ENCODE results near the gene CARMIL3.

CARMIL3 gene

GRCh38 chr14:24075485-24076301, 23.9 kb downstream of the CARMIL3 start:
- no peaks in the 10 kb centered on the region for H3K9me3 ChIP-seq (ENCODE audit: control insufficient read depth in 5 of 5, low read length in 5 of 5)
- peaks cover 16 to 39% (median 20%) of the 10 kb centered on the region in 5 donors for H3K27me3 ChIP-seq (ENCODE audit: control insufficient read depth in 5 of 5, insufficient read depth in 4 of 5, low read length in 5 of 5)
- H3K4me3 ChIP-seq (ENCODE audit: low read depth in 1 of 5, low read length in 5 of 5) = no peak overlapping the region
- H3K27ac ChIP-seq (ENCODE audit: low read depth, low read length) = no peak overlapping the region
- no peaks in the 10 kb centered on the region for H3K36me3 ChIP-seq (ENCODE audit: control insufficient read depth in 5 of 5, insufficient read depth in 5 of 5, low read length in 5 of 5)
- H3K4me1 ChIP-seq (ENCODE audit: control insufficient read depth in 5 of 5, insufficient read depth in 5 of 5, low read length in 5 of 5) = peaks cover 0 to 4% (median 1%) of the 10 kb centered on the region in 5 donors
- no peak overlapping the region for H3K9ac ChIP-seq (ENCODE audit: low read length in 5 of 5)

GRCh38 chr14:24076302-24076601, 24.4 kb downstream of the CARMIL3 start:
- H3K27ac ChIP-seq (ENCODE audit: low read depth, low read length) = no peak overlapping the region
- no peak overlapping the region for H3K4me3 ChIP-seq (ENCODE audit: low read depth in 1 of 5, low read length in 5 of 5)
- no peaks in the 10 kb centered on the region for H3K9me3 ChIP-seq (ENCODE audit: control insufficient read depth in 5 of 5, low read length in 5 of 5)
- H3K9ac ChIP-seq (ENCODE audit: low read length in 5 of 5) = no peak overlapping the region
- peaks cover 0 to 9% (median 6%) of the 10 kb centered on the region in 5 donors for H3K4me1 ChIP-seq (ENCODE audit: control insufficient read depth in 5 of 5, insufficient read depth in 5 of 5, low read length in 5 of 5)
- peaks cover 13 to 33% (median 19%) of the 10 kb centered on the region in 5 donors for H3K27me3 ChIP-seq (ENCODE audit: control insufficient read depth in 5 of 5, insufficient read depth in 4 of 5, low read length in 5 of 5)
- H3K36me3 ChIP-seq (ENCODE audit: control insufficient read depth in 5 of 5, insufficient read depth in 5 of 5, low read length in 5 of 5) = no peaks in the 10 kb centered on the region

GRCh38 chr14:24077086-24077485, 25.3 kb downstream of the CARMIL3 start:
- peaks cover 8 to 29% (median 15%) of the 10 kb centered on the region in 5 donors for H3K27me3 ChIP-seq (ENCODE audit: control insufficient read depth in 5 of 5, insufficient read depth in 4 of 5, low read length in 5 of 5)
- no peak overlapping the region for H3K9ac ChIP-seq (ENCODE audit: low read length in 5 of 5)
- no peaks in the 10 kb centered on the region for H3K36me3 ChIP-seq (ENCODE audit: control insufficient read depth in 5 of 5, insufficient read depth in 5 of 5, low read length in 5 of 5)
- no peak overlapping the region for H3K27ac ChIP-seq (ENCODE audit: low read depth, low read length)
- H3K4me1 ChIP-seq (ENCODE audit: control insufficient read depth in 5 of 5, insufficient read depth in 5 of 5, low read length in 5 of 5) = peaks cover 0 to 15% (median 13%) of the 10 kb centered on the region in 5 donors
- no peaks in the 10 kb centered on the region for H3K9me3 ChIP-seq (ENCODE audit: control insufficient read depth in 5 of 5, low read length in 5 of 5)
- no peak overlapping the region for H3K4me3 ChIP-seq (ENCODE audit: low read depth in 1 of 5, low read length in 5 of 5)

- Histone ChIP-seq H3K9ac (ENCODE audit: low read length in 5 of 5) (no peak overlapping the region), H3K27ac (ENCODE audit: low read depth, low read length) (no peak overlapping the region), H3K4me3 (ENCODE audit: low read depth in 1 of 5, low read length in 5 of 5) (no peak overlapping the region), H3K36me3 (ENCODE audit: control insufficient read depth in 5 of 5, insufficient read depth in 5 of 5, low read length in 5 of 5) (no peaks in the 10 kb centered on the region), H3K27me3 (ENCODE audit: control insufficient read depth in 5 of 5, insufficient read depth in 4 of 5, low read length in 5 of 5) (peaks cover 2 to 22% (median 4%) of the 10 kb centered on the region in 5 donors), H3K9me3 (ENCODE audit: control insufficient read depth in 5 of 5, low read length in 5 of 5) (no peaks in the 10 kb centered on the region), H3K4me1 (ENCODE audit: control insufficient read depth in 5 of 5, insufficient read depth in 5 of 5, low read length in 5 of 5) (peaks cover 0 to 15% (median 13%) of the 10 kb centered on the region in 5 donors)
These were observed 26.3 kb downstream of the CARMIL3 start for GRCh38 chr14:24078146-24078545.

- peaks cover 0 to 18% (median 3%) of the 10 kb centered on the region in 5 donors for H3K27me3 ChIP-seq (ENCODE audit: control insufficient read depth in 5 of 5, insufficient read depth in 4 of 5, low read length in 5 of 5)
- H3K36me3 ChIP-seq (ENCODE audit: control insufficient read depth in 5 of 5, insufficient read depth in 5 of 5, low read length in 5 of 5) = no peaks in the 10 kb centered on the region
- H3K4me3 ChIP-seq (ENCODE audit: low read depth in 1 of 5, low read length in 5 of 5) = no peak overlapping the region
- no peak overlapping the region for H3K9ac ChIP-seq (ENCODE audit: low read length in 5 of 5)
- no peaks in the 10 kb centered on the region for H3K9me3 ChIP-seq (ENCODE audit: control insufficient read depth in 5 of 5, low read length in 5 of 5)
- H3K27ac ChIP-seq (ENCODE audit: low read depth, low read length) = no peak overlapping the region
- peaks cover 0 to 15% (median 13%) of the 10 kb centered on the region in 5 donors for H3K4me1 ChIP-seq (ENCODE audit: control insufficient read depth in 5 of 5, insufficient read depth in 5 of 5, low read length in 5 of 5)
These were observed 27.8 kb downstream of the CARMIL3 start for GRCh38 chr14:24079491-24080141.

GRCh38 chr14:24080142-24080530, 28.3 kb downstream of the CARMIL3 start:
- H3K9me3 ChIP-seq (ENCODE audit: control insufficient read depth in 5 of 5, low read length in 5 of 5) = no peaks in the 10 kb centered on the region
- no peak overlapping the region for H3K4me3 ChIP-seq (ENCODE audit: low read depth in 1 of 5, low read length in 5 of 5)
- H3K36me3 ChIP-seq (ENCODE audit: control insufficient read depth in 5 of 5, insufficient read depth in 5 of 5, low read length in 5 of 5) = no peaks in the 10 kb centered on the region
- H3K9ac ChIP-seq (ENCODE audit: low read length in 5 of 5) = no peak overlapping the region
- no peak overlapping the region for H3K27ac ChIP-seq (ENCODE audit: low read depth, low read length)
- peaks cover 0 to 16% (median 3%) of the 10 kb centered on the region in 5 donors for H3K27me3 ChIP-seq (ENCODE audit: control insufficient read depth in 5 of 5, insufficient read depth in 4 of 5, low read length in 5 of 5)
- peaks cover 0 to 15% (median 13%) of the 10 kb centered on the region in 5 donors for H3K4me1 ChIP-seq (ENCODE audit: control insufficient read depth in 5 of 5, insufficient read depth in 5 of 5, low read length in 5 of 5)

- H3K9ac ChIP-seq (ENCODE audit: low read length in 5 of 5) = peak overlapping the region in 4 of 5 donors; percentile 21 to 64 (median 50)
- H3K27me3 ChIP-seq (ENCODE audit: control insufficient read depth in 5 of 5, insufficient read depth in 4 of 5, low read length in 5 of 5) = peaks cover 0 to 16% (median 3%) of the 10 kb centered on the region in 5 donors
These were observed 29.3 kb downstream of the CARMIL3 start for GRCh38 chr14:24080888-24081738.

GRCh38 chr14:24081739-24082211, 30.0 kb downstream of the CARMIL3 start:
- Histone ChIP-seq H3K27ac (ENCODE audit: low read depth, low read length) (no peak overlapping the region), H3K27me3 (ENCODE audit: control insufficient read depth in 5 of 5, insufficient read depth in 4 of 5, low read length in 5 of 5) (peaks cover 0 to 15% (median 3%) of the 10 kb centered on the region in 5 donors), H3K36me3 (ENCODE audit: control insufficient read depth in 5 of 5, insufficient read depth in 5 of 5, low read length in 5 of 5) (no peaks in the 10 kb centered on the region), H3K9me3 (ENCODE audit: control insufficient read depth in 5 of 5, low read length in 5 of 5) (no peaks in the 10 kb centered on the region), H3K4me3 (ENCODE audit: low read depth in 1 of 5, low read length in 5 of 5) (peak overlapping the region in 3 of 5 donors; percentile 63 to 76 (median 73)), H3K4me1 (ENCODE audit: control insufficient read depth in 5 of 5, insufficient read depth in 5 of 5, low read length in 5 of 5) (peaks cover 0 to 15% (median 13%) of the 10 kb centered on the region in 5 donors), H3K9ac (ENCODE audit: low read length in 5 of 5) (no peak overlapping the region)

More at GRCh38 chr14:24080888-24081738, 29.3 kb downstream of the CARMIL3 start:
- Histone ChIP-seq H3K4me3 (ENCODE audit: low read depth in 1 of 5, low read length in 5 of 5) (peak overlapping the region; percentile 63 to 76 (median 68)), H3K4me1 (ENCODE audit: control insufficient read depth in 5 of 5, insufficient read depth in 5 of 5, low read length in 5 of 5) (peaks cover 0 to 15% (median 13%) of the 10 kb centered on the region in 5 donors), H3K9me3 (ENCODE audit: control insufficient read depth in 5 of 5, low read length in 5 of 5) (no peaks in the 10 kb centered on the region), H3K36me3 (ENCODE audit: control insufficient read depth in 5 of 5, insufficient read depth in 5 of 5, low read length in 5 of 5) (no peaks in the 10 kb centered on the region), H3K27ac (ENCODE audit: low read depth, low read length) (no peak overlapping the region)

GRCh38 chr14:24082411-24083080, 30.7 kb downstream of the CARMIL3 start:
- H3K4me1 ChIP-seq (ENCODE audit: control insufficient read depth in 5 of 5, insufficient read depth in 5 of 5, low read length in 5 of 5) = peaks cover 0 to 15% (median 13%) of the 10 kb centered on the region in 5 donors
- H3K27me3 ChIP-seq (ENCODE audit: control insufficient read depth in 5 of 5, insufficient read depth in 4 of 5, low read length in 5 of 5) = peaks cover 0 to 8% (median 2%) of the 10 kb centered on the region in 5 donors
- no peak overlapping the region for H3K27ac ChIP-seq (ENCODE audit: low read depth, low read length)
- no peaks in the 10 kb centered on the region for H3K9me3 ChIP-seq (ENCODE audit: control insufficient read depth in 5 of 5, low read length in 5 of 5)
- H3K36me3 ChIP-seq (ENCODE audit: control insufficient read depth in 5 of 5, insufficient read depth in 5 of 5, low read length in 5 of 5) = no peaks in the 10 kb centered on the region
- no peak overlapping the region for H3K4me3 ChIP-seq (ENCODE audit: low read depth in 1 of 5, low read length in 5 of 5)
- no peak overlapping the region for H3K9ac ChIP-seq (ENCODE audit: low read length in 5 of 5)
